ENCODE data around the gene RFX3. TPM values are rescaled to one million over a fixed set of nuclear protein-coding genes. Genes with fewer than 3 reads are reported as not detected.

Gene RFX3
- 2.5 and 4.5 TPM in 2 replicates for total RNA-seq

GRCh38 chr9:3525836-3526164 is at the start of gene RFX3:
Gene RFX3, minus strand, starts transcription at chr9:3526001. Its CDS starts 130,413 bp downstream, at chr9:3395588.

All from articular chondrocyte of knee joint (primary cell).